Measurements from ENCODE around the gene ARMH2.

Gene ARMH2

GRCh38 chr6:24798740-24799540 is at the start of gene ARMH2:
ARMH2 (minus strand) TSS chr6:24798917; CDS start chr6:24798857, 60 bp downstream.
- DNase-seq = no peak

DNA sequence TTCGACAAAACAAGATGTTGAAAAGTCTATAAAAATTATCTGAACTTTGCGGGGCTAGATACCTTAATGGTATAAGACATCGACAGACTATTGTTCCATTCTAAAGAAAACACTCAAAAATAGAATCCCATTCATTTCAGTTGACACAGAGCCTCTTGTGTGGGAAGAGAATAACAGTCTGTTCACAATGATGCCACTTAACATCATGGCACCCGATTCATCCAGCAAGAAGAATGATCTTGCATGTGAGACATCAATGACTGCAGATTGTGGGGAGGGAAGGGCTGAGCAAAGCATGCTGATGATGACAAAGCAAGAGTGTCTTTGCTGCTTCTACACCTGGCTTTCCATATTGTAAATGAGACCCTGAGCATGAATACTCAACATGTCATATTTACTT is 49.7 kb upstream of the ARMH2 start:
- DNase-seq = no peak

GRCh38 chr6:24847402-24847801 is 48.7 kb upstream of the ARMH2 start:
- no peak for DNase-seq

- no peak for DNase-seq
These were observed 46.9 kb upstream of the ARMH2 start for GRCh38 chr6:24845578-24845977.

DNA sequence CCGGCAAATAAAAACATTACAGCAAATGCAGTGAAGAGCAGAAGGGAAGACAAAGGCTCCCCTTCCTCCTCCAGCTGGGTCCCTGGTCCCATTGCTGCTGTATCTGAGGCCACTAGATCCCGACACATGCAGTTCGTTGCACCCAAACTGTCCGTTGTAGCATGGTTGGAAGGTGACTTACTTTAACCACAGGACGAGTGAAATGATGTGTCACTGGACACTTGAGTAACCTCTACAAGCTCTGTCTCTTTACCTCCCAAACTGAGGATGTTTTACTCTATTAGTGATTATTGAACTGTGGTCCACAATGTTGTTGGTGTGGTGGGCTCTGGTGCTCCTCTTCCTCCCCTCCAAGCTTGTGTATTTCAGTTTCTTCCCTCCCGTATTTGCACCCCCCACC is 46.2 kb upstream of the ARMH2 start:
- no peak for DNase-seq

DNA sequence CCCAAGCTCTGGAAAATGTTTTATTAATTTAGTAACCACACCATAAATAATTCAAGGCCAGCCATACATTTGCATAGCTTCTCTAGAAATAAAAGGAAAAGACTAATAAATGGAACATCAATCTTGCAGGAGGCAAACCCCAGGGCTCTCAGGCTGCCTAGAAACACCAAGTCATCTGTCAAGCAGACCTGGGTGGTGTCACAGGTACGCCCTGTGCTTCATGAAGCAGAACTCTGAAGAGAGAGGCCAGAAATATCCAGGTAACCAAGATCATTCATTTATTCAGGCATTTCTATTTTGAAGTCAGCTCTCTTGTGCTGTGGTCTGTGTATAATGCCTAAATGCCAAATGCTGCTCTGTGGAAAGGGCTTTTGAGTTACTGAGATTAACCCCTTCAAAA is 45.3 kb upstream of the ARMH2 start:
- DNase-seq = no peak

DNA sequence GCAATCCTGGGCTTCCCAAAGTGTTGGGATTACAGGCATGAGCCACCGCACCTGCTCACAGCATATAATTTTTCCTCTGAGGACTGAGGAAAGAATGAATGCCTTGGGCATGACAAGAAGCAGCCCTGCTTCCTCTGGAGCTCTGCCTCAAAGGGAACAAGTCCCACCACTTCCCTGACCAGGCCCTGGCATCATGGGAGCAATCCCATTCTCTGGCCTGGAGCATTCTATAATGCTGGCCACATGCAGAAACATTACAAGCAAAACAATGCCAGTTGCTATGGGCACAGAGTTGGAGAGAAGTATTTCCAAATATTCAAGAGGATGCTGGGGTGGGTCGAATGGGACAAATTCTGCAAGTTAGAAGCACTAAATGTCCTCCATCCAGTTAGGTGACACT is 41.5 kb upstream of the ARMH2 start:
- DNase-seq = no peak

DNA sequence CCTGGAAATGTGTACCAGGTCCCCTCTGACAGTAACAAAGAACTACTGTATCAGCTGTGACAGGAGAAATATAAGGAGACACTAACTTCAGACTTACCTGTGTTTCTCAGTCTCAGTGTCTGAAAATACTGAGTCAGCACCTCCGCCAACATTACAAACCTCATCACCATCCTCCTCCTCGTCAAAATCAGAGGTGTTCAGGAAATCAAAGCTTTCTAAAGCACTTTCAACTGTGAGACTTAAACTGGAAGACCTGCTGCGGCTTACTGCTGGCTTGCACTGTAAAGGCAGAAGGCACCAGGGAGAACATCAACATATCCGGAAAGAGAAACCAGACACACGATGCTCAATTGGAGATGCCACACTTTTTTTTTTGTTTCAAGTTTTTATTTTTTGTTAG is 40.3 kb upstream of the ARMH2 start:
- no peak for DNase-seq

GRCh38 chr6:24838081-24838480 is 39.4 kb upstream of the ARMH2 start:
- no peak for DNase-seq

DNA sequence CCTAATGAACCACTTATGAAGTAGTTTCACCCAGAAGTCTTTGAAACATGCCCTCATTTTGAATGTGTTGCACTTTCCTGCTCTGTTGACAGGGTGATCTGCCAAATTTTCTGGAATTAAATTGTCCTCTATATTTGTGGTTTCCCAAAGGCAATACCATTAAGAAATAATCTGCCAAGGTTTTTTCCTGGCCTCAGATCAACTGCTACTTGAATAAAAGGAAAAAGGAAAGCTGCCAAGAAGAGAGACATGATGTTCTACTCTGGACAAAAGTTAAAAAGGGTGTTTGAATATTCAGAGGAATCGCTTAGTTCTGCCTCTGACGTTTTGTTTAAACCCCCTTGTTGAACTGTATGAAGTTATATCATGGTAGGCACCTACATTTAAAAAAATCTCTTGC is 37.4 kb upstream of the ARMH2 start:
- no peak for DNase-seq

- no peak for DNase-seq
These were observed 35.1 kb upstream of the ARMH2 start for GRCh38 chr6:24833711-24834386.

DNA sequence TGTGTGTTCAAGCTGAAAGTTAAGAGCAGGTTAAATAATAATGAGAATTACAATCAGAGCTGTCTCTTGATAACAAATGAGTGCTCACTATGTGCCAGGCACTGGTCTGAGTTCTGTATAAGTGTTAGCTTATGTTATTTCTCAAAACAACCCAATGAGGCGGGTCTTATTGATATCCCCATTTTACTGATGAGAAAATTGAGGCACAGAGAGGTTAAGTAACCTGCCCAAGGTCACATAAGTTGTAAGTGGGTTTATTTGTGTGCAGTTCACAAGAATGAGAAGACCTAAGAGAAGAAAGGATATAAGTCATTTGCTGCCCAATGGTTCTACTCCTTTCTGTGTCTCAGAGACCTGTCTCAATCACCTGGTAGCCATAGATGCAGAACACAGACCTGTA is 34.1 kb upstream of the ARMH2 start:
- DNase-seq = no peak

DNA sequence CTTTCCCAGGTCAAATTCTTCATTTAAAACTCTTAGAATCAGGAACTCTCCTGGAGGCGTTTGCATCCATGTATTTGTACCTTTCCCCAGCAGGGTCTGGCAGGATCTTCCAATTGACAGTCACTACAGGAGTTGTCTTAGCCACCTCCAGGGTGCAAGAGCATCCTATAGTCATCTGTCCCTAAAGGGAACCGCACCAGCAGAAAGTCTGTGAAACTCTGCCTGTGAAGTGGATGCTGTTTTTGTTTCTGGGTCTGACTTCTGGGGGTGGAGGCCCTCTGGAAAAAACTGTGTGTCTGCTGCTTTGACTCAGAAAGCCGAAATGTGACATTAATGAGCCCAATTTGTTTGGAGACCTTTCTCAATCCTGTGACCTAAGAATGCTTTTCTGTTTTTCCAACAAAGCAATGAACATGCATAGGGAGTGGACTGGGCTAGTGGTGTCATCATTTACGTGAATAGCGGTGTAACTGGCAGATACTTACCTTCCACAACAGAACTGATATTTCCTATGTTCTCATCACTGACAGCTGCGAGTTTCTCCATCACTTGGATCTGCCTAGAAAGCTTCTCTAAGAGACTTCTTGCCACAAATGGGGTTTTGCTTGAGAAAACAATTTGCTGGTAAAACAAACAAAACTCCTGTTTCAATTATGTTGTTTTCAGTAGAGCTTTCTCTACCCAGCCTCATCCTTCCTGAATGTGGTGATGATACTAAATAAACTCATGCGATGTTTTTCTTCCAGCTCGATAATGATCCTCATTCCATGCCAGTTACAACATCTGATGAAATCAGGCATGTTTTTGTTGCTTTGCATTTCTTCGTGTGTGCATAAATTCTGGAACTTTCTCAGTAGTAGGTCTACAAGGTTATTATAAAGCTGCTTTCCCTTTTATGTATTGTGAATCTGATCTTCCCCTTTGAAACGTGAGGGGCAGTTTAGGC is 33.3 kb upstream of the ARMH2 start:
- no peak for DNase-seq

DNA sequence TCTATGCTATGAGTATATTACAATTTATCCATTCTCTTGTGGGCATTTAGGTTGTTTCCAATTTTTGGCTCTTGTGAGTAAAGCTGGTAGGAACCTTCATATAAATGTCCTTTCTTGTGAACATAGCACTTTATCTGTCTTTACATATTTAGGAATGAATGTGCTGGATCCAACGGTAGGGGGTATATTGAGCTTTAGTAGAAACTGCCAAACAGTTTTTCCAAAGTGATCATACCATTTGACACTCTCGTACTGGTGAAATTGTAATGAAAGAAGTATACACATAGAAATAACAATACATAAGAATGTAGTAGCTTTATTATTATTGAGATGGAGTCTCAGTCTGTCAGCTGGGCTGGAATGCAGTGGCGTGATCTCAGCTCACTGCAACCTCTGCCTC is 30.9 kb upstream of the ARMH2 start:
- DNase-seq = no peak

- no peak for DNase-seq
These were observed 29.3 kb upstream of the ARMH2 start for GRCh38 chr6:24827970-24828369.

DNA sequence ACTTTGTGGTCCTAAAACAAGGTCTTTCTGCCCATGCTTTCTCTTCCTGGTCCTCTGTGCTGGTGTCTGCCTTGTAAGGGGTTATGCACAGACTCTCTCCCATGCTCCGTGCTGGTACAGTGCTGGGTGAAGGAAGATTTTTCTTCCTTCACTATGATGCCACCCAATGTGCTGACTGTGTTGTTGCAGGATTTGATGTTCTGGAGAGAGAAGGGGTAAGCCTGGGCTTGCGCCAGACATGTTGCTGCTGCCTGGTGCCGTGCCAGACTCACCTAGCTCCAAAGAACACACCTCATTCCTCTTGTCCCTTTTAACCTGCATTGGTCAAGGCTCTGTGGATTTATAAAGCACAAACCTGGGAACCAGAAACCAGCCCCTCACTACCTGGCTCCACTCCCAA is 28.4 kb upstream of the ARMH2 start:
- DNase-seq = no peak

DNA sequence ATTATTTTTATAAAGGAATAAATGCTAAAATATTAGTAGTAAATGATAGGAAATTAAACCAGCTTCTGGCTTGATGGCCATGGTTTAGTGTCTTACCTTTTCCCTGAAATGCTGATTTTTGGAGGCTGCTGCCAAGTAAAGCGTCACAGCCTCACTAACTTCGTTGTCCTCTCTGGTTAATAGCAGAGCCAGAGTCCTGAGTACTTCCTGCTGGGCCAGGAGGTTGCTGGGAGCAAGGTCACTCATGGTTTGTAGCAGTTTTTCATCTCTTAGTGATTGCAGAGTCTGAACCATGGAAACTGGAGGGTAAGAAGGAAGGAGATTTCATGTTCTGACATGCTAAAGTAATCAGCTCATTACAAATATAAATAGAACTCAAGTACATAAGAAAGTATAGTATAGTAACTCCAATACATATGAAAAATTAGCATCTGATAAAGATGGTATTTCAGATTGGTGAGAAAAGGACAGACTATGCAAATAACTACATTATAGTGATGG is 26.5 kb upstream of the ARMH2 start:
- DNase-seq = no peak

DNA sequence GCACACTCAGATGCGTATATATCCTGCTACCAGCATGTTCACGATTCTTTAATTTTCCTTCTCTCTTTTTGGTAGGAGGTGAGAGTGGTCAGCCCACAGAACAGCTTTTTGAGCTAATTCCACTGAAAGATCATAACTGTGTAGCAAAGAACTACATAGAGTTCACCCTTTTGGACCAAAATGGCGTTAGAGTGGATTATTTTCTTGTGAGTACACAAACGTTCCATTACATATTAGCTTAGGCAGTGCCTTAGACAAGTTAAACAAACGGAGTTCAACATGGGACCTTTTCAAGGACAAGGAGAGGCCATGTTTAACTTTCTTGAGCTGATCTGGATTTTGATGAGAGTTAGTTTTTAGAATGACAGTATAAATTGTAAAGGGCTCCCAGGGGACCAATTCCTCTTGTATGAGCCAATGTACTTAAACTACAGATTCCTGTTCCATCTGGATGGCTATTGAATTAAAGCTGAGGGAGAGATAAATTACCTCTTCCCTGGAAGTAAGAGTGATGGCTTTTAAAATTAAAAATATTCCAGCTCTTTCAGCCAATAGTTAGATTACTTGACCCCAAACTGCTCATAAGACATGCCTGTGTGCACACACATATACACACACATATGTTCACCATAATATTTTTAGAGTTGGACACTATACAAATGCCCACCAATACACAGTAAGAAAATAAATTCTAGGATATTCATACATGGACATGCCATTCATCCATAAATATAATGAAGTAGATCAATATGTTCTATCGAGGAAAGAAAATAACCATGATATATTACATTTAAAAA is 25.6 kb upstream of the ARMH2 start:
- DNase-seq = peak; percentile 45

- DNase-seq = no peak
These were observed 24.5 kb upstream of the ARMH2 start for GRCh38 chr6:24823185-24823584.

DNA sequence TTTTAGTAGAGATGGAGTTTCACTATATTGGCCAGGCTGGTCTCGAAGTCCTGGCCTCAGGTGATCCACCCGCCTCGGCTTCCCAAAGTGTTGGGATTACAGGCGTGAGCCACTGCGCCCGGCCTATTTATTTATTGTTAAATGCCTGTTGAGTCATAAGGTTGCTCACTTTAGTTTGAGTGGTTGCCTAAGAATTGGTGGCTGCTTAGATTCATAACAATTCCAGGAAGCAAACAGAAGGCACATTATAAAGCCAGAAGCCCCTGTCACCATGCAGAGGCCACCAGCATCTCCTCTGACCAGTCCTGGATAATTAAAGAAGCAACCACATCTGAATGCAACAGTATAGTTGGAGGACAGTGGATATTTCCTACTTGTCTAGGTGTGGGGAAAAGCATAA is 24.0 kb upstream of the ARMH2 start:
- DNase-seq = no peak

DNA sequence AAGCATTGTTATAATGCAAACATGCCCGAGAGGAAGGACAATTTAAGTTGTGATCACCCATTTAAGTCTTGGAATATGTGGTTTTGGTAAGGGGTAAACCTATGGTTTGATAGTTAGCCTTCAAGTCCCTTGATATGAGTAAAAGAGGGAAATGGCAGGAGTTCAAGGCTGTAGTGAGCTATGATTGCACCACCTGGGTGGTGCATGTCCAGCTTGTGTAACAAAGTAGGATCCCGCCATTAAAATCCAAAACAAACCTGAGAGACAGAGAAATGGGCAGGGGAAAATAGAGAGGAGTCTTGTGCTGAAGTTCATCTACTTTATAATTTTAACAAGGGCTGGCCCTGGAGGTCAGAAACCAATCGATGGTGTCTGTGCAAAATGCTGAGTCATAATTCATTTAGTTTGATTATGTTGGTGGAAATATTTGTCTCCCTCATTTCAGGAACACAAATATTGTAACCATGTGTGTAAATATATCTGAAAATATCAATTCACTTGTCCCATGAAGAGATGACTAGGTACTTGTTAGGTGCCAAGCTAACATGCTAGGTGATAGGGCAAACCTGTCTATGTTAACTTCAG is 23.2 kb upstream of the ARMH2 start:
- no peak for DNase-seq

DNA sequence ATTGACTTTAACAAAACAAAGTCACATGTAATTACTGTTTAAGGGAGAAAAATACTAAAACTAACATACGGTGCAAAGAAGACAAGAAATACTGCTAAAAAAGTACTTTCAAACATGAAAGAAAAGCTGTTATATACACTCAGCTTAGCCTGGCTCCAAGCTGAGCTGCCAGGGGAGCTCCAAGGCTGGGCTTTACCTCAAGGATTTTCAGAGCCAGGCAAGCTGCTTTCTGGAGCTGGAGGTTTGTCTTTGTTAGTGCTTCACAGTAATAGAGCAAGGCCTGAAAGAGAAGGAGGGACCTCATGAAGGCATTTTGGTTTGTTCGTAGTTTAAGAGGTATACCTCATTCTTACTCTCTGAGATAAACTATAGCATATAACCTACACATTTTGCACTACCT is 19.6 kb upstream of the ARMH2 start:
- DNase-seq = peak; percentile 41

Measured in NCI-H82 (cell line).